Osteoblast (primary cell): Measurements from ENCODE around the gene THEM5. TPM values are rescaled to one million over a fixed set of nuclear protein-coding genes. Genes with fewer than 3 reads are reported as not detected.

Experiments used
- DNase-seq: peaks from one replicate; pipeline ENCODE4 v3.0.0; 2011; ENCODE audit warnings: low spot score, mixed read lengths; ENCODE audit not compliant: insufficient read length; ENCODE audit errors: missing footprints
- H2AFZ ChIP-seq: 2 replicates; pipeline ENCODE4 v1.6.0; 2011; ENCODE audit warnings: mild to moderate bottlenecking, low read length
- H3K27ac ChIP-seq: 2 replicates; pipeline ENCODE4 v1.5.1; 2011; ENCODE audit warnings: mild to moderate bottlenecking, low read depth, low read length, moderate library complexity
- H3K27me3 ChIP-seq: 2 replicates; pipeline ENCODE4 v1.6.0; 2012; ENCODE audit warnings: mild to moderate bottlenecking, control low read depth, inconsistent platforms, low read length, moderate library complexity; ENCODE audit not compliant: insufficient read depth
- H3K36me3 ChIP-seq: 2 replicates; pipeline ENCODE4 v1.5.1; 2011; ENCODE audit warnings: mild to moderate bottlenecking, low read length, control low read depth, moderate library complexity; ENCODE audit not compliant: insufficient read depth
- H3K4me1 ChIP-seq: 2 replicates; pipeline ENCODE4 v1.5.1; 2011; ENCODE audit warnings: mild to moderate bottlenecking, low read length, control low read depth, moderate library complexity; ENCODE audit not compliant: insufficient read depth
- H3K4me2 ChIP-seq: 2 replicates; pipeline ENCODE4 v1.6.0; 2011; ENCODE audit warnings: mild to moderate bottlenecking, low read length; ENCODE audit not compliant: insufficient read depth
- H3K4me3 ChIP-seq: fragments of 200-600 bp; sonication (generic); 3 replicates; pipeline ENCODE4 v1.5.1; 2012; ENCODE audit warnings: mild to moderate bottlenecking, low read length, inconsistent platforms; ENCODE audit not compliant: insufficient read depth
- H3K79me2 ChIP-seq: 2 replicates; pipeline ENCODE4 v1.6.0; 2012; ENCODE audit warnings: mild to moderate bottlenecking, low read length, control low read depth, inconsistent platforms; ENCODE audit not compliant: insufficient read depth
- H3K9me3 ChIP-seq: 2 replicates; pipeline ENCODE4 v1.5.1; 2011; ENCODE audit warnings: low read depth, low read length, control low read depth
- H4K20me1 ChIP-seq: 2 replicates; pipeline ENCODE4 v1.6.0; 2012; ENCODE audit warnings: mild to moderate bottlenecking, low read length, control low read depth; ENCODE audit not compliant: insufficient read depth
- small RNA-seq: library from RNA; depleted of rRNA; stranded (forward); fragments of <200 nt; gene quantifications from one replicate; pipeline ENCODE3, GENCODE V24; 2012
- total RNA-seq: library from RNA; depleted of rRNA; stranded (reverse); fragments of >200 nt; gene quantifications from 2 replicates; pipeline ENCODE4 v1.2.3, GENCODE V29; 2012
- TF ChIP-seq, protein P1 (sequence below): IDR thresholded peaks from 2 replicates; pipeline ENCODE4 v1.5.1; 2011; ENCODE audit warnings: mild to moderate bottlenecking, low read depth, low read length, moderate library complexity; ENCODE audit errors: extremely low read depth

The THEM5 gene
- total RNA-seq, 1 donor, result not detected

DNA sequence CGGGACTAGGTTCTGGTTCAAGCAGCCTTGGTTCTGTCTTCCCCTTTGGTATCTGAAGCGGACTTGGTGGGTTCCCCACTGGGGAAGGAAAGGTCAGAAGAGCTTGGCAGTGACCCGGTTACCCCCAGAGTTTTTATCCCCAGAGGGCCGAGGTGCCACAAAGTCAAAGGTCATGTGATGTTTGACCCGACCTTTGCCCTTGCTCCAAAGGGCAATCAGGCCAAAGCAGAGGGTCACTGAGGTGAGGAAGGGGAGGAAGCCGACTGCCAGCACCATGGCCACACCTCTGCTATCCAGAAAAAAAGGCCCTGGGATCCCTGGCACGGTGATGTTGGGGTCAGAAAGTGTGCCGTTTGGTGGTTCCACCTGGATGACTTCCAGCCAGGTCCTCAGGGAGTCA is 52.7 kb downstream of the THEM5 start:
- no peak overlapping the region for H3K4me3 ChIP-seq
- H4K20me1 ChIP-seq, result no peaks in the 10 kb centered on the region
- no peak overlapping the region for H2AFZ ChIP-seq
- no peak overlapping the region for H3K27ac ChIP-seq
- H3K4me1 ChIP-seq, result no peaks in the 10 kb centered on the region
- H3K9me3 ChIP-seq, result no peaks in the 10 kb centered on the region
- no peaks in the 10 kb centered on the region for H3K79me2 ChIP-seq
- no peaks in the 10 kb centered on the region for H3K36me3 ChIP-seq
- TF ChIP-seq, protein P1, sequence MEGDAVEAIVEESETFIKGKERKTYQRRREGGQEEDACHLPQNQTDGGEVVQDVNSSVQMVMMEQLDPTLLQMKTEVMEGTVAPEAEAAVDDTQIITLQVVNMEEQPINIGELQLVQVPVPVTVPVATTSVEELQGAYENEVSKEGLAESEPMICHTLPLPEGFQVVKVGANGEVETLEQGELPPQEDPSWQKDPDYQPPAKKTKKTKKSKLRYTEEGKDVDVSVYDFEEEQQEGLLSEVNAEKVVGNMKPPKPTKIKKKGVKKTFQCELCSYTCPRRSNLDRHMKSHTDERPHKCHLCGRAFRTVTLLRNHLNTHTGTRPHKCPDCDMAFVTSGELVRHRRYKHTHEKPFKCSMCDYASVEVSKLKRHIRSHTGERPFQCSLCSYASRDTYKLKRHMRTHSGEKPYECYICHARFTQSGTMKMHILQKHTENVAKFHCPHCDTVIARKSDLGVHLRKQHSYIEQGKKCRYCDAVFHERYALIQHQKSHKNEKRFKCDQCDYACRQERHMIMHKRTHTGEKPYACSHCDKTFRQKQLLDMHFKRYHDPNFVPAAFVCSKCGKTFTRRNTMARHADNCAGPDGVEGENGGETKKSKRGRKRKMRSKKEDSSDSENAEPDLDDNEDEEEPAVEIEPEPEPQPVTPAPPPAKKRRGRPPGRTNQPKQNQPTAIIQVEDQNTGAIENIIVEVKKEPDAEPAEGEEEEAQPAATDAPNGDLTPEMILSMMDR, result no peak
- no peak overlapping the region for H3K4me2 ChIP-seq
- DNase-seq, result no peak
- H3K27me3 ChIP-seq, result peaks cover 76% of the 10 kb centered on the region

DNA sequence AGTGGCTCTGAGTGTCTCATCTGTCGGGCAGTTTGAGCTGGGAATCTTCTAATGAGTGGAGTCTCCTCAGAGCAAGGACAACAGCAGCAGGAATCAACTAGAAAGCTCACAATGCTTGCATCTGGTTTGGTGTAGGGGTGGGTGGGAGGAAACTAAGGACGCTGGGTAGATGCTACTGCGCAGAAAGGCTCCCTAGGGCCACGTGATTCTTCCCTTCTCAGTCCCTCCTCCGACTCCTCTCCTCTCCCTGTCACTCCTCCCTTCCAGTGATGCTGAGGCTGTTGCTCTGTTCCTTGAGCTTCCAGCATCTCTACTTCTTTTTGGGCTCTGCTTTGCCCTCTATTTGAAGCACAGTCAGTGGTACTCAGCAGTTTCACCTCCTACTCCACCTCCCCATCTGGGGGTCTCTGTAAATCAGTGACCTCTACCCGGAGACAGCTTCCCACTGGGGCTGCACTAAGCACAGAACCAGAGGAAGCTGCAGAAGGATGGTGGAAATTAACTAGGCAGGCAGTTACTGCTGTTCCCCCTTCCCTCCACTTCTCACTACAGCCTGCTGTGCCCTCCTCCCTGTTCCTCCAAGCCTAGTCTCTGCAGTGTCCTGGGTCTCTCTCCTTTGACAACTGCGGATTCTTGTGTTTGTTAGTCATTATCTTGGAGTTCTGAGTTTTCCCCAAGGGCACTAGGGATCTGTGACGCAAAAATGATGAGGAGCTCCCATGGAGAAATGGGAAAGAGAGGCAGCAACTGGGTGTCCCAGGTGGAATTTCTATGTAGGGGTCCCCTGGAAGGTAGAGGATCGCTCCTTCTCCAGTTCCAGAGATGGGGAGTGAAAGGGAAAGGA is 54.1 kb downstream of the THEM5 start:
- no peak overlapping the region for H3K4me2 ChIP-seq
- TF ChIP-seq, protein P1, result no peak
- DNase-seq, result peak; percentile 65
- no peaks in the 10 kb centered on the region for H3K36me3 ChIP-seq
- H3K27me3 ChIP-seq, result peaks cover 62% of the 10 kb centered on the region
- H3K9me3 ChIP-seq, result no peaks in the 10 kb centered on the region
- H3K4me1 ChIP-seq, result no peaks in the 10 kb centered on the region
- no peak overlapping the region for H2AFZ ChIP-seq
- no peaks in the 10 kb centered on the region for H4K20me1 ChIP-seq
- H3K79me2 ChIP-seq, result no peaks in the 10 kb centered on the region
- no peak overlapping the region for H3K4me3 ChIP-seq
- no peak overlapping the region for H3K27ac ChIP-seq

DNA sequence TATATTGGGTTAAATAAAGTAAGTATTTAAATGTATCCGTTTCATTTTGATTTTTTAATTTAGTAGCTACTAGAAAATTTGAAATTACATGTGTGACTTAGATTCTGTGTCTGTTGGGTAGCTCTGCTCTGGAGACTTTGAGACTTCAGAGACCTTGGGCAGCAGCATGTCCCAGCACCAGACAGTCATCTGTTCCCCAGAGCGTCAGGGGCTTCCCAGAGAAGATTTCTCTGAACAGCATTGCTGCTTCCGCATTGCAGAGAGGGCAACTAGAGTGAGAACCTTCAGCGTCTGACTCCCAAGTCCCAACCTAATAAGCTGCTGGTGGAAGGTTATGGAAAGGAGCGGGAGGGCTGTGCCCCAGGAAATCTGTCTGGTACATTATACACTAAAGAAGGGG is 54.9 kb downstream of the THEM5 start:
- no peaks in the 10 kb centered on the region for H3K79me2 ChIP-seq
- H2AFZ ChIP-seq, result no peak overlapping the region
- no peak for DNase-seq
- no peak overlapping the region for H3K4me3 ChIP-seq
- peaks cover 53% of the 10 kb centered on the region for H3K27me3 ChIP-seq
- TF ChIP-seq, protein P1, result no peak
- no peaks in the 10 kb centered on the region for H3K36me3 ChIP-seq
- no peaks in the 10 kb centered on the region for H3K4me1 ChIP-seq
- no peak overlapping the region for H3K4me2 ChIP-seq
- no peaks in the 10 kb centered on the region for H4K20me1 ChIP-seq
- no peak overlapping the region for H3K27ac ChIP-seq
- no peaks in the 10 kb centered on the region for H3K9me3 ChIP-seq

Small RNA genes within 50 kb of the gene (small RNA-seq; reads per million reads assigned to genes)
- gene RF00019, result not detected

Other genes starting within 250 kb of the THEM5 start
- gene SNX27, start 241.7 kb downstream of the THEM5 start, total RNA-seq, result 23.5 and 25.6 TPM in 2 replicates
- gene CELF3, start 136.9 kb downstream of the THEM5 start, total RNA-seq, result not detected in 2 replicates
- not detected in 2 replicates for gene RIIAD1, start 132.2 kb downstream of the THEM5 start, total RNA-seq
- 68.4 and 73.8 TPM in 2 replicates for gene MRPL9, start 90.2 kb downstream of the THEM5 start, total RNA-seq
- gene TDRKH, start 63.2 kb downstream of the THEM5 start, total RNA-seq, result 1.1 and 1.2 TPM in 2 replicates
- not detected in 2 replicates for gene LINGO4, start 48.3 kb downstream of the THEM5 start, total RNA-seq
- gene RORC, start 21.9 kb downstream of the THEM5 start, total RNA-seq, result not detected in 2 replicates
- not detected in 2 replicates for gene C2CD4D, start 13.9 kb downstream of the THEM5 start, total RNA-seq
- 9.8 and 13.8 TPM in 2 replicates for gene THEM4, start 55.8 kb upstream of the THEM5 start, total RNA-seq
- 103 and 116 TPM in 2 replicates for gene S100A10, start 140.1 kb upstream of the THEM5 start, total RNA-seq
- gene S100A11, start 183.3 kb upstream of the THEM5 start, total RNA-seq, result 142 and 167 TPM in 2 replicates
- gene TCHHL1, start 235.4 kb upstream of the THEM5 start, total RNA-seq, result not detected in 2 replicates